GM19328 (cell line): Measurements from ENCODE around the gene ENTPD1.
"Not testable (repeated sequence)": the region's sequence is repeated elsewhere in the genome, so short reads cannot be mapped to it uniquely, and the experiment has no call there.

Experiments
- ATAC-seq: cut with Tn5 transposase; IDR thresholded peaks from one replicate; pipeline ENCODE4 v1.9.1; 2021; ENCODE audit warnings: mild to moderate bottlenecking, moderate library complexity; ENCODE audit not compliant: unreplicated experiment

ENTPD1 gene

DNA sequence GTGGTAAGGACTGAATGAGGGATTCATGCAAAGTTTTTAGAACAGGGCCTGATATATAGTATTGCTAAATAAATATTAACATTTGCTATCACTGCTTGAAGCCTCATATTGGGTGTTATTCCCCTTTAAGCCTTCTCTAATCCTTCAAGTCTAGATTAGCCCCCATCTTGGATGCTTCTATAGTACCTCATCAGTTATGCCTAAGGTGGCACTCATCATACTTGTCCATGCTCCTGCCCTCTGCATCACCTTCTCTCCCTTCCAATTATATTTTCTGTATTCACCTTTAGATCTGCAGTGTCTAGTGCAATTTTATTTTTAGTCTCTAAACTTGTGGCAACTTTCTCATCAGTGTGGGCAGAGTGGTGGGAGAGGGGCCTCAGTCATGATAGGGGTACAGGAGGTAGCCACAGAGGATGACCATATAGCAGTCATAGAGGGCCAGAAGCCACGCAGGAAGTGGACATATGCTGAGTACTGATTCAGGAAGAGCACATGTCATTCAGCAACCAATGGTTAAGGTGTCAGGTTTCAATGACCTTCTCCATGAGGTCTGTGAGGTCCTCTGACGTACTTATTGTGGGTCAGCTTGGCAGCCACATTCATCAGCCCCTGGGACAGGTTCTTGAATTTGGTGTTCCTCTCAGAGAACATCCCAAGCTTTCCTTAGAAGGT lies 2.5 kb downstream of the ENTPD1 start:
- peak; percentile 41 for ATAC-seq

GRCh38 chr10:95759233-95759826 lies 3.4 kb downstream of the ENTPD1 start:
- ATAC-seq: no peak

DNA sequence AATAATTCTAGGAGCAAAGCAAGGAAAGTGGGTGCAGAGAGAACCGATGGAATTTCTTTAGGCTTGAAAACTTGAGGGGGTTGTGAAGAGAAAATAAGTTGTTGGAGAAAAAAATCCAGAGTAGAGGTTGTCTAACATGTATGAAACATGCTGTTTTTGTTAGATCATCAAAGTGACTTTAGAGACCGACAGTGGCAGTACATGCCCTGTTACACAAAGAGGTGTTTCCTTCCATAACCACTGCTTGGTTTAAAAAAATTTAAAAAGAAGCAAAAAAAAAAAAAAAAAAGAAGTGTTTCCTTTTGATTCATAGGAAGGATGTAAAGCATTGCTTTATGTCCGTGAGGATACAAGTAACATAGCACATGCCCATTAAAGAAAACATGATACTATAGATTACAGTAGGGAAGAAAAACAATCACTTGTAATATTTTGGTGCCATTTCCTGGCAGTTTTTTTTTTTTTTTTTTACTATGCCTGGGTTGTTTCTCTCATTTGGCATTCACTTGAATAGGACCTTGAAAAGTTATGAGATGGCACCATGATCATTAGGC lies 6.1 kb downstream of the ENTPD1 start:
- no peak for ATAC-seq

GRCh38 chr10:95767884-95768556 lies 12.1 kb downstream of the ENTPD1 start:
- peak; percentile 74 for ATAC-seq

GRCh38 chr10:95770084-95770720 lies 14.2 kb downstream of the ENTPD1 start:
- no peak for ATAC-seq

DNA sequence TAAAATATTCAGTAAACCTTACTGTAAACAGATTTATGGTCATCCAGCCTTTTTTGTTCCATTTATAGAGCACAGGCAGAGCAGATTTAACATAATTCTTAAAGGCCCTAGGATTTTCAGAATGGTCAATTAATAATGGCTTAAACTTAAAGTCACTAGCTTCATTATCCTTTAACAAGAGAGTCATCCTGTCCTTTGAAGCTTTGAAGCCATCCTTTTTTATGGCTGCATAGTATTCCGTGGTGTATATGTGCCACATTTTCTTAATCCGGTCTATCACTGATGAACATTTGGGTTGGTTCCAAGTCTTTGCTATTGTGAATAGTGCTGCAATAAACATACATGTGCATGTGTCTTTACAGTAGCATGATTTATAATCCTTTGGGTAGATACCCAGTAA lies 17.5 kb downstream of the ENTPD1 start:
- not testable (repeated sequence) for ATAC-seq

- not testable (repeated sequence) for ATAC-seq
Observed at GRCh38 chr10:95777638-95778037, 21.7 kb downstream of the ENTPD1 start.

- ATAC-seq: no peak
Observed at GRCh38 chr10:95782318-95782717, 26.4 kb downstream of the ENTPD1 start.

DNA sequence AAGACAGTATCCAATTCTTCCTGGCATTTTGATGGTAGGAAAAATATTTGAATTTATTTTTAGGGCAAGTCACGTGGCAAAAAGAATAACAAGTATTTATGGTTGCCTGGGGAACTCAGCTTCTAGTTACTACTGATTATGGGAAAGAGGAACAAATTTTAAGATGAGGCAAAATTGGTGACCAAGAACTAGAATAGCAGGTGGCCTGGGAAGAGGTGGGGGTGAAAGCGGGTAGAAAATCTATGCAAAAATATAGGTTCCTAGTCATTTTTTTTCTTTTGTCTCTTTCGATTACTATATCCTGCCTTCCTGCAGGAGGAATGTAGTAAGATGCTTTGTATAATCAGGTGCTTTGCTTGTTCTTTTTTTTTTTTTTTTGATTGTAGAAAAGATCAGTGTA lies 27.8 kb downstream of the ENTPD1 start:
- ATAC-seq: peak; percentile 52

DNA sequence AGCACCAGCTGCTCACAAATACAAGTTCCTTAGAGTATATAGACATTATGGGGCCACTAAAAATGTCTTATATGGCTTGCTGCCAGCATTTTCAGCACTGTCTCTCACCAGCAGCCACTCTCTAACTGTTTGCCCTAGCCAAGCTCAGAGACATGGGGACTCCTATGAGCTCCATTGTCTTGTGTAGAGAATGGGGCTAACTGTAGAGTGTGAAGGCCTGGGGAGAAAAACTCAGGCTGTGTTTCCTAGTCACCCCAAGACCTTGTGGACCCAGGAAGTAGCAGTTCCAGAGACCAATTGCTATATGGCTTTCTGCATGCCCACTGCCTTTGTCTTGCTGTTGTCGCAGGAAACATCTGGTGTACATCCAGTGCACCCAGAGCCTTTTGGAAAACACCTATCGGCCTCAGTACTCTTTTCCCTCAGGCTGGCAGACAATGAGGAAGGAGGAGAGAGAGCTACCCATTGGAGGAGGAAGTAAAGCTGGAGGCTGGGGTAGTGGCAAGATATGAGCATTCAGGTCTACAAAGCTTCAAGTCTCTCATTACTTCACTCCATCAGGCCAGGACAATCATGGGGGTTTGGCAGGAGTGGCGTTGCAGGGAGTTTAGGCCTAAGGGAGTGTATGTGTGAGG lies 28.4 kb downstream of the ENTPD1 start:
- no peak for ATAC-seq

- no peak for ATAC-seq
Observed at GRCh38 chr10:95785317-95785716, 29.4 kb downstream of the ENTPD1 start.

DNA sequence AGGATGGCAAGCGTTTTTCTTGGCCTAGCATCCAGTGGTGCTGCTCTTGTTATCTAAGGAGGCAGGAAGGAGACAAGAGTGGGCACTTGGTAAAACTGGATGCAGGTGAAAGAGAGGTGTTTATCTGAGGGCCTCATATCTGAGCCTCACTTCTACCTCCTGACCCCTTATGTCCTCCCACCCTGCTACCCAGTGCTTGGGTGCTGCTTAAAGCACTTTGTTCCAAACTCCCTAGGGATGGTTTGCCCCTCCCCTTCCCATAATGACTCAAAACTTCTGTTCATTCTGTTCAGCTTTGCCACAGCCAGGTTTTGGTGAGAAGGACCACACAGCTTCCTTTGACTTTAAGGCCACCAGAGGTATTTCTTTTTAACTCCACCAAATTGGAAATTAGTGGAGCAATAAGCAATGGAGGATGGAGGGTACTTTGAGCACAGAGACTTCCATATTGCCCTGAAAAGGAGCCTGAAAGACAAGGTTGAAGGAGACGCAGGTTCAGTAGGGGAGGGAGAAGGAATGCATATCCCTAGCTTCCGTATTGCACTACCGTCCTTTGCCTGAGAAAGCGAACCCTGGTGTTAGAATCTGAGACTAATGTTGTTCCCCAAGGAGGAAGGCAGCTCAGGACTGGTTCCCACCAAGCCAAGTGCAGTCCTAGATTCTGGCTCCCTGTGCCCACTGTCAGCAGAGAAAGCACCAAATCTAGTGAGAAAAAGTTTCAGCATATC lies 30.1 kb downstream of the ENTPD1 start:
- no peak for ATAC-seq

DNA sequence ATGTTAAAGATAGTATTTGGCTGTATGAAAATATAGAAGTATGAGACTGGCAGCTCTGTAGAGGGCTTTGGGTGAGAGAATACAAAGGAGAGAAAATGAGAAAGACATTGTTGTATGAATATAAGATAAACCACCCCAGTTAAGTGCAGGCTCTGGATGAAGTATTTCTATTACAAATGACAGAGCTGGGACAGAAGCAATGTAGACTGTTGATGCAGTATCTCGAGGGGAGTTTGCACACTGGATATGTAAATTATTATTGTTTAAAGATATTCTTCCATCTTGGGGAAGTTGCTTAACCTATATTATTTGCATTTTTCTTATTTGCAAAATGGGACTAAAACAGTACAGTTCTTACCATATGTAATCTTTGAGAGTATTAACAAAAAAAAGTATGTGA lies 31.5 kb downstream of the ENTPD1 start:
- no peak for ATAC-seq

GRCh38 chr10:95788830-95789229 lies 32.9 kb downstream of the ENTPD1 start:
- no peak for ATAC-seq

GRCh38 chr10:95789902-95790301 lies 33.9 kb downstream of the ENTPD1 start:
- ATAC-seq: no peak

GRCh38 chr10:95790982-95791381 lies 35.0 kb downstream of the ENTPD1 start:
- no peak for ATAC-seq

DNA sequence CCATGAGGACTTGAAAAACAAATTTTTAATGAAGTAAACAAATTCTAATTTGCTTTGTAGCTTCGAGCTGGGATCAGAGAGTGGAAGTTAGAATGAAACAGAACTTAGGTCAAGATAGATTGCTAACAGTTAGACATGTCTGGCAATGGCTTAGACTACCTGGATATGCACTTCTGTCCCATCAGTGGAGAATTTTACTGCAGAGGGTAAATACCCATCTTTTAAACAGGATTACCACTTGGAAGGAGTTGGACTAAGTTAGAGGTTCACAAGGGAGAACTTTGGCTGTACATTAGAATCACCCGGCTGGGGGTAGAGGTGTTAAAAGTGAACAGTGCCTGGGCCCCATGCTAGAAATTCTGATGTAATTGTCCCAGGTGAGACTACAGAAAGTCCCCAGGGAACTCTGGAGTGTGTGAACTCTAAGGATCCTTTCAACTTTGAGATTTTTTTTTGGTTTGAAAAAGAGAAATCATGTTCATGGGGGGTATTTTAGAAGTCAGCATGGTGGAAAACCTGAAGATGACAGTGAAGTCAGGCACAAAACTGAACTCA lies 35.5 kb downstream of the ENTPD1 start:
- ATAC-seq: no peak

DNA sequence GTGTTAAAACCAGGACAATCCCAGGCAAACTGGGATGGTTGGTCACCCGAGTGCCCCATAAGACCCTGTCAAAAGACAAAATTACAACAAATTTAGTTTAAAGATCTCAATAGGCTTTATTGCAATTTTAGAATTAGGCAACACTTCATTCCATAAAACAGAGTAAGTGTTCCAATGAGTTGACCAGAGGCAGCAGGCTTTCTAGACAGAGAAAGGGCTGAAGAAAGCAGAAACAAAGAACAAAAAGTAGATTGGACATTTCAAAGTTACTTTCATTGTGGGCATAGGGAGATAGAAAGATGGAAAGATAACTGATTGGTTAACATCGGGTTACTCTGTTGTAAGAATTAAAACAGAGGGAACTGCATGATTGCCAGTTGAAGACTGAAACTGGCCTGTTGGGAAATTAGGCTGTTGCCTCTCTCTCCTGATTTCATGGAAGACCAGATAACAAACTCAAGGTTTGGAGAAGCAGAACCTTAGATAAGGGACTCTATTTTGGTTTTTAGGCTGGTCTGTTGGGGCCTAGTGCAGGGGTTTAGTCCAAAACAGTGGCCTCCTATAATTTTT lies 36.3 kb downstream of the ENTPD1 start:
- no peak for ATAC-seq

DNA sequence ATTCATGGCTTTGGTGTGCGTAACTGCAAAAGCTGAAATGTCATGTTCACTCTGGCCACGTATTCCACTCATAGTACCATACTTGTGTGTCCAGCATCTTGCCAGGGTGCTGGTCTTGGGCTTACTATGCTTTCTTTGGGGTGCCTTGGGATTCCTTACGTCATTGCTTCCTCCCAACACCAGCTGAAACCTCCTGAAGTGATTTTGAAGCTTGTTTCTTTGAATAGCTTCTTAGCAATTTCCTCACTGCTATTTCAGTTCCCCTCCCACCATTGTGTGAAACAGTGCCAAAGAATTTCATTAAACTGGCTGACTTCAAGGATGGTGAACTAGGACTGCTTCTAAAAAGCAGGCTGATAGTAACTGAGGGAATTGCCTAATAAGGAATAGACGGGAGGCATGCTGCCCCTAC lies 36.9 kb downstream of the ENTPD1 start:
- no peak for ATAC-seq
